NCI-H82 treated with DMSO at 0.1 percent for 48 hours (cell line): ENCODE data around the gene ACIN1.
A peak's percentile ranks its signal among the peaks of the same experiment; 100 is the strongest.
"Not testable (repeated sequence)": the region's sequence is repeated elsewhere in the genome, so short reads cannot be mapped to it uniquely, and the experiment has no call there.

Experiments
- DNase-seq: peaks from one replicate; lab custom pipeline; 2025; ENCODE audit not compliant: unreplicated experiment; lab: John Stamatoyannopoulos, UW

ACIN1 gene

GRCh38 chr14:23125011-23125410, 30.1 kb upstream of the ACIN1 start:
- DNase-seq, result no peak

DNA sequence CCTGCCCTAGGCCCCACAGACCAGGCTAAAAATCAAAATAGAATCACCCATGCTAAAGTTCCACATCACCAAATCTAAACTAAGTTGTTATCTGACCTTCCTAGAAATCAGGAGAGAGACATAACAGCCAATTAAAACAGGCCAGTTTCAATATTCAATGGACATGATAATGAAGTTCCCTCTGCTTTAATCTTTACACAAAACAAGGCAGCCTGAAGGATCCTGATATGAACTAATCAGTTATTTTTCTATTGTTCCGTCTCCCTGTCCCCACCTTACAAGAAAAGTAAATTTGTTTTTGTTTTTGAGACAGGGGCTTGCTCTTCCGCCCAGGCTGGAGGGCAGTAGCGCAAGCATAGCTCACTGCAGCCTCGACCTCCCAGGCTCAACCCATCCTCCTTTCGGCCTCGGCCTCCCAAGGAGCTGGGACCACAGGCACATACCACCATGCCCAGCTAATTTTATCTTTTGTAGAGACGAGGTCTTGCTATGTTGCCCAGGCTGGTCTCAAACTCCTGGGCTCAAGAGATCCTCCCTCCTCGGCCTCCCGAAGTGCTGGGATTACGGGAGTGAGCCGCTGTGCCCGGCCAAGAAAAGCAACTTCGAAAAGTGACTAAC, 29.5 kb upstream of the ACIN1 start:
- no peak for DNase-seq

- peak; percentile 79 for DNase-seq
Observed at GRCh38 chr14:23123419-23123818, 28.5 kb upstream of the ACIN1 start.

DNA sequence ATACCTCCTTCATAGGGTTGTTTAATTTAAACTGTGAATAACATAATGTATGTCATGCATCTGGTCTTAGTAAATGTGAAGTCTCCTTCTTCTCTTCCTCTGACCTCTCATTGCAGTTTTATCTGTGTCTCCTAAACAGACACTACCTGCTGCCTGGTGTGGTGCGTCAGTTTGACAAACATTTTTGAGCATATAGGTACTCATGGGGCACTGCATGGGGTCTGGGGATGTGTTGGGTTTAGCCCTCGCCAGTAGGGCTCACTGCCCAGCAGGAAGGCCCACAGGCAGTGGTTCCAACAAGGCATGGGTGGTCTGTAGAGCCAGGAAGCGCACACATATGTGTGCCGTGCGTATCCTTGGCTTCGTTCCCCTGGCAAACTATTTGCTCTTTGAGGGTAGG, 27.1 kb upstream of the ACIN1 start:
- DNase-seq, result no peak

DNA sequence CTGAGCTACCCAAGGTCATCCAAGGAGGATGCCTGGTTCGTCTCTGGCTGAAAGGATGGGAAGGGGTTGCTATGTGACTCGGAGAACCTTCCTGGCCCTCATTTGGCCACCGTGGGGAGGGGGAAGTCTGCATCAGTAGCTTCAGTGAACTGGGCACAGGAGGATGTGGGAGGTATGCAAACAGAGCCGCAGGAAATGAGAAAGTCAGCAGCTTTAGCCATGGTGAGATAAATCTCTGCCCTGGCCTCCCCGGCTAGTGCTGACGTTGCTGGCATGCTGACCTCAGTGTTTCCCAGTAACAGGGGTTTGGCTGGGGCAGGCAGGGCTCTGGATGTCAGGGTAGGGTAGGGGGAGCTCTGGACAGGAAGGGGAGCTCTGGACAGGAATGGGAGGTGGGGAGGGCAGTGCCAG, 26.4 kb upstream of the ACIN1 start:
- no peak for DNase-seq

DNA sequence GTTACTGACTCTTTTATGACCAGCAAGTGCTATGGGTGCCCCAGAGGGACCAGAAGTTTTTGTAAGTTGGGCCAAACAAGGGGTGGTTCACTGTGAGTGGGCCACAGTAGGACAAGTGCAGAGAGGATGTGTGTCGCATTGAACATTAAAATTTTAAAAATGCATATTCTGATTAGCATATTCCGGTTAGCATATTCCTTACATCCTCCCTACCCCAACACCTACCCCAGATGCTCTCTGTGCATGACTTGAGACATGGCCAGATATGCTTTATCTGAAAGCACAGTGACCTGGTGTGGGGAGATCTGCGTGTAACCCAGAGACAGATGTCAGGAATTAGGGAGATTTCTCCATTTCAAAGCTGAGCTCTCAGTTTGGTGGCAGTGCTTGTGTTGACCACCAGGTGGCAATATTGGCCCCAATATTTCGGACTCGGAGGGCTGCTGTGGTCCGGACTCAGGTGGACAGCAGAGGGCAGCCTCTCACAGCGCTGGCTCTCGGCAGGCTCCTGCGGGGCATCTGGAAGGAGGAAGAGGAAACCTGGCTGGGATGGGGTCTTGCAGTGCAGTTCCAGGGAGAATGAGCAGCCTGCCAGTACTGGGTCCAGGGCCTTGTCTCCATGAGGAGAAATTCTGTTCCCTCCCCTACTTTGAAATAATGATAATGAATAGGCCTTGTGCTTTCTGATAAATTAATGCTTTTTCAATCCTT, 25.8 kb upstream of the ACIN1 start:
- DNase-seq, result peak; percentile 82

GRCh38 chr14:23119363-23120327, 24.7 kb upstream of the ACIN1 start:
- DNase-seq, result no peak

GRCh38 chr14:23118506-23119362, 23.8 kb upstream of the ACIN1 start, which contains the start of gene CEBPE:
TSS of gene CEBPE (minus strand) at chr14:23119255. CDS start at chr14:23119091, 164 bp downstream.
- DNase-seq, result no peak

- no peak for DNase-seq
Observed at GRCh38 chr14:23117371-23118020, 22.6 kb upstream of the ACIN1 start.

- no peak for DNase-seq
Observed at GRCh38 chr14:23115918-23116317, 21.0 kb upstream of the ACIN1 start.

DNA sequence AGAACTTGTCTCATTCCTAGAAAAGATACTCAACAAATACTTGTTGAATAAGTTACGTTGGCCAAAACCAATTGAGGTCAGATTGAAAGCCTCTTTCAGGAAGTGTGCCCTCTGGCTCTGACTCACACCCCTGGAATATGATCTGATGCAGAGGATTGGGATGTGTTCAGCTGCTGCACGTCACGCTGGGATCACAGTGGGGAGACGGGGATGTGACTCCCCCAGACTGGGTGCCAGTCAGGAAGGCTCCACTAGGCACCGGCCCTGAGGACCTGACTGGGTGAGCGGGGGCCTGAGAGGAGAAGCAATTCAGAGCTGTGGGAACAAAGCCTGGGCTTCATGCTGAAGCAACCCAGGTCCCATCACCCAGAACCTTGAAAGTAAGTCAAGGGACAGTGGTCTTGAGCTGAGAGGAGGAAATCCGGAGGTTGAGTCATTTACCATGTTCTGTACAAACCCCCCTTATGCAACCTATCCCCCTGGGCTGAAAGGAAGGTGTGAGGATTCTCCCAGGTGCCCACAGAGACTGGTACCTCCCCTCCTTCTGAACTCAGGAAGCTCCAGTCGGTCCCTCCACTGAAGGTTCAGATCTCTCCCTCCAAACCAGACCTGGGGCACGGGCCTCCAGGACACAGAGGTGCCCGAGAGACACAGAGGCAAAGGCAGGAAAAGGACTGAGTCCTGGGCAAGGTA, 20.2 kb upstream of the ACIN1 start:
- DNase-seq, result no peak

- DNase-seq, result no peak
Observed at GRCh38 chr14:23114669-23115038, 19.7 kb upstream of the ACIN1 start.

DNA sequence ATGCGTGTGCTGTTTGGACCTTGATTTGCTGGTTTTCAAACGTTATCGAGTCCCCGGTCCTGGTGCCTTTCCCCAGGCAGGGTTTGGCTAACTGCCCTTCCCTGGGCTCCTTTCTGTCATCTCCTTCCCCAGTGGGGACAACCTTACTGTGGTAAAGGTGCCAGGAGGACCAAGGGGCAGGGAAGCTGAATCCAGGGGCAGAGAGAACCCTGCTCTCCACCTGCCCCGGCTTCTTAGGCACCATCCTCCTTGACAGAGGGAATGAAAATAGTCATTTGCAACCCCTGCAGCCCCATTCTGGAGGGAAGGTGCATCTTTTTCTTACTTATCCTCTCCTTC, 19.2 kb upstream of the ACIN1 start:
- no peak for DNase-seq

DNA sequence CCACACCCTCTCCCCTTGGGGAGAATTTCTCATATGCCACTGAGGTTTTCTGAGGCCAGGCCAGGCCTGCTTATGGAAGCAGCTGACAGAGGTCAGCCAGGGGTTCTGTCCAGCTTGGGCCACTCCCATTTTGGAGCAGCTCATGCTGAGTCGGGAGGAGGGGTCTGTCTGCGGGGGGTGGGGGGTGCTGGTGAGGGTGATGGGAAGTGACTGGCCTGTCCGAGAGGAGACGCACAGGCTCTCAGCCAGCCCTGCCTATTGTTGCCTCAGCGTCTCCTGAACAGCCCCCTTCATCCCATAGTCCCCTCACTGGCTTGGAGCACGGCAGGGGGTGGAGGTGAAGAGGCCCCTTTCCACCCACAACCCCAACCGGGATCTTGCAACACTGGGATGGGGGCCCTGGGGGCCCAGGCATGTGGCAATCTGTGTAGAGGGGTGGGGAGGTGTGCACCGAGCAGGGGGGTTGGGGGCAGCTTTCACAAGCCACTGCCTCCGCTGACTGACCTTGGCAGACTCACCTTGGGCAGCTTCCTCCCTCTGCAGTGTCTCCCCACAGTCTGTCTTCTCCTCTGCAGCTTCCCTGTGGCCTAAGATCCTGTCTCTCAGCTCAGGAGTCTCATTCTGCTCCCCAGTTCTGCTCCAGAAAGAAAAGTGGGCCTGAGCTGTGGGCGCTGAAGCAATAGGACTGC, 18.6 kb upstream of the ACIN1 start:
- no peak for DNase-seq

GRCh38 chr14:23112359-23113178, 17.6 kb upstream of the ACIN1 start:
- no peak for DNase-seq

DNA sequence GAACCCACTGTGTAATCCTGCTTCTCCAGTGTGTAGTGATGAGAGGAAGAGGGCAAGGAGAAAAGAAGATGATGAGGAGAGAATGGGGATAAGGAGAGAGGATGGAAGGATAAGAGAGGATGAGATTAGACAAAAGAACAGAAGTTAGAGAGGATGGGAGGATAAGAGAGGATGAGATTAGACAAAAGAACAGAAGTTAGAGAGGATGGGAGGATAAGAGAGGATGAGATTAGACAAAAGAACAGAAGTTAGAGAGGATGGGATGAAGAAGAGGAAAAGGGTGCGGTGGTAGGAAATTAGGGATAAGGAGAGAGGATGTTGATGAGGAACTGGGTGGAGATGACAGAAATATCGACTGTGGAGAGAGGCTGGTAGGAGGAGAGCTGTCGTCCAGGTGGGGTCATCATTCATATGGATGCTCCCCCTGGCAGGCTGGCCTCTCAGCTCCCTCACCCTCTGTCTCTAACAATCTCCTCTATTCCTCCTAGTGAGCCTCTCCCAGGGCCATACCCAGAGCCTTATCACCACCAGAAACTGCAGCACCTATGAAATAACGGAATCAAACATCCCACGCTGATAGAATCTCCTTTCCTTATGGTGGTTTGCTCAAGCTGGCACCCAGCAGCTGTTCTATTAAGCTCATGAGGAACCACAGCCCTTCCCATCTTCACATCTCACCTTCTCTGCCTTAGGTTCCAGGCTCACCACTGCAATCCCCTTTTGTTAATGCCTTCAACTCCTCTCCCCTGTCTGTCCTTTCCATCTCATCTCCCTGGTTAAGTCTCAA, 15.8 kb upstream of the ACIN1 start:
- no peak for DNase-seq

GRCh38 chr14:23109769-23110168, 14.8 kb upstream of the ACIN1 start:
- no peak for DNase-seq

GRCh38 chr14:23108169-23108568, 13.2 kb upstream of the ACIN1 start:
- DNase-seq, result not testable (repeated sequence)
